Measurements from ENCODE around the gene SHROOM4.

- TF ChIP-seq, protein P1, sequence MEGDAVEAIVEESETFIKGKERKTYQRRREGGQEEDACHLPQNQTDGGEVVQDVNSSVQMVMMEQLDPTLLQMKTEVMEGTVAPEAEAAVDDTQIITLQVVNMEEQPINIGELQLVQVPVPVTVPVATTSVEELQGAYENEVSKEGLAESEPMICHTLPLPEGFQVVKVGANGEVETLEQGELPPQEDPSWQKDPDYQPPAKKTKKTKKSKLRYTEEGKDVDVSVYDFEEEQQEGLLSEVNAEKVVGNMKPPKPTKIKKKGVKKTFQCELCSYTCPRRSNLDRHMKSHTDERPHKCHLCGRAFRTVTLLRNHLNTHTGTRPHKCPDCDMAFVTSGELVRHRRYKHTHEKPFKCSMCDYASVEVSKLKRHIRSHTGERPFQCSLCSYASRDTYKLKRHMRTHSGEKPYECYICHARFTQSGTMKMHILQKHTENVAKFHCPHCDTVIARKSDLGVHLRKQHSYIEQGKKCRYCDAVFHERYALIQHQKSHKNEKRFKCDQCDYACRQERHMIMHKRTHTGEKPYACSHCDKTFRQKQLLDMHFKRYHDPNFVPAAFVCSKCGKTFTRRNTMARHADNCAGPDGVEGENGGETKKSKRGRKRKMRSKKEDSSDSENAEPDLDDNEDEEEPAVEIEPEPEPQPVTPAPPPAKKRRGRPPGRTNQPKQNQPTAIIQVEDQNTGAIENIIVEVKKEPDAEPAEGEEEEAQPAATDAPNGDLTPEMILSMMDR (conservative IDR thresholded peaks at IDR 0.05; ENCODE audit: low read depth in 2 of 2) = no peak
- no peak for TF ChIP-seq CREB1 (CRISPR knock-in tag; IDR thresholded peaks at IDR 0.05; ENCODE audit: low read depth)
- no peak for TF ChIP-seq REST (IDR thresholded peaks at IDR 0.05; ENCODE audit: unreplicated experiment)
- no peak for TF ChIP-seq POLR2AphosphoS5 (IDR thresholded peaks at IDR 0.05; ENCODE audit: low read depth)
- TF ChIP-seq EZH2phosphoT487 (IDR thresholded peaks at IDR 0.05; ENCODE audit: unreplicated experiment) = no peak
- no peak for TF ChIP-seq EZH2 (IDR thresholded peaks at IDR 0.05; ENCODE audit: low read depth, unreplicated experiment)
Measured at GRCh38 chrX:50638123-50638522, 175.9 kb downstream of the SHROOM4 start.
